GM18508 (cell line): ENCODE measurements around the gene CRACR2A.

Experiments used
- ATAC-seq: cut with Tn5 transposase; IDR thresholded peaks from one replicate; pipeline ENCODE4 v1.9.1; 2021; ENCODE audit warnings: moderate number of reproducible peaks; ENCODE audit not compliant: insufficient read depth, unreplicated experiment

The CRACR2A gene

DNA sequence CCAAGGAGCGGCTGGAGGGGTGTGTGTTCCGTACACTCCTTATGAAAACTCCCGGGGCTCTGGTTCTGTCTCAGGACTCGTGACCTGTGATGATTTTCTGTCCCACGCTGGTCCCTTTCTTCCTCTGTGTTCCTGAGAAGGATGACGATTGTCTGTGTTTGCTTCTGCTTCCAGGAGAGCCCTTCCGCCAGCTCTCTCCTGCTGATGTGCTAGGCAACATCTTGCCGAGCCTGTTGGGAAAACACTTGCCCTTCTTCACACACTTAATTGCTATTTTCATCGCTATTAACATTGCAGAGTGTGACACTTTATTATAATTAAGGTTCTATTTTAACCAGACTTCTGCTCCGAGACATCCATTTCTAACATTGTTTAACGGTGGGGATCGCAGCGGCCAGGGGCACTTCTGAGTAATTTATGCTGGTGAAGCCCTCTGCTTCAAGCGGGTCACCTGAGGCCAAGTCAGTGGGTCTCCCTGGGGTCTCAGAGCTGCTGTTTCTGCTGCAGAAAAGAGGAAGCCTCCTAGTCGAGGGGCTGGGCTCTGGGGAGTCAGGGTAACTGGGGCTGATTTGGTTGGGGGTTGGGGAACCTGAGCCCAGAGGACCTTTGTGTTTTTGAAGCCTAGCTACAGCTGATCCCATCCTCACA is 173.3 kb downstream of the CRACR2A start:
- no peak for ATAC-seq

GRCh38 chr12:3578557-3578956 is 174.4 kb downstream of the CRACR2A start:
- no peak for ATAC-seq

DNA sequence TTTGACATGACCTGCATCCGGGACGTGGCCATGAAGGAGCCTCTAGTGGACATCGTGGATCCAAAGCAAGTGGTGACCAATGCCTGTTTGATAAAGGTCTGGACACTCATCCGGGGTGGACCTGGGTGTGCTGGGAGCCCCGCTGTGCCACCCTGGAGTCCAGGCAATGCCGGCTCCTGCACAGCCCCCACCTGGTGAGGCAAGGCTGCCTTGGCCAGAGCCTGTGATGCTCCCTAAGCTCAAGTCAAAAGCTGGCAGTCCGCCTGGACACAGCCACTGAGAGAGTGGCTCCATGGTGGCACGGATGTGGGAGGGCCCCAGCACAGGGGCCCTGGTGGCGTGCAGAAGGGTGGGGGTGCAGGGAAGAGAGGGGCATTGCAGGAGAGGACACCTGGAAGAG is 176.0 kb downstream of the CRACR2A start:
- ATAC-seq = no peak

- ATAC-seq = no peak
These were observed 177.9 kb downstream of the CRACR2A start for GRCh38 chr12:3574986-3575385.

DNA sequence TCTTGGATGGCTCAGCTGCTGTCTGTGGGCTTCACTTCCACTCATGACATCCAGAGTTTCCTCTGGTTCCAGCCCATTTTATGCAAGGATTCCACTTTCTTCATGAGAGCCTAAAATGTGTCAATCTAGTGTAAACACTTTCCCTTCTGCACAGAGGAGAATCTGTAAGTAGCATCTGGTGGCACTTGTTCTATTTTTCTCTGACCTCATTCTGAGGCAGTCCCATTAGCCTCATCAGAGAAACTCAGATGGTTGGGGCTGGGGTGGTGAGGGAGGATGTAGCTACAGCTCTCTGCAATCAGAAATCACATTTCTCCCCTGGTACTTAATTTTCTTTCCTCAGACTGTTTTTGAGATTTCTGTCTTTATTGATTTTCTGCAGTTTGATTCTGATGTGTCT is 180.3 kb downstream of the CRACR2A start:
- ATAC-seq = no peak

DNA sequence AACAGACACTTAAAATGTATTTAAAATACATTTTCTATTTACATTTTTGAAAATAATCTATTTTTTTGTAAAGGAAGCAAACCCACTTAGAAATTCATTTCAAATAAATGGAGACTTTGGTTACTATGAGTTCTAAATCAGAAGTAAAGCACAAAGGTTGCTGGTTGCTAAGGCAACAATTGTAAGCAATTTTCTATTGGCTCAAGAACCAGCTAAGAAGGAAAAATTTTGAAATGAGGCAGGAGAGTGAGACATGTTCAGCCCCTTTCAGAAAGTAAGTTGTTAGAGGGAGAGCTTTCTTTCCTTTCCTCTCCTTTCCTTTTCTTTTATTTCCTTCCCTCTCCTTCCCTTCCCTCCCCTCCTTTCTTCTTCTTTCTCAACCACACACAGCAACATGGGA is 181.2 kb downstream of the CRACR2A start:
- ATAC-seq = no peak

GRCh38 chr12:3571323-3571722 is 181.6 kb downstream of the CRACR2A start:
- ATAC-seq = no peak

- ATAC-seq = no peak
These were observed 184.2 kb downstream of the CRACR2A start for GRCh38 chr12:3568695-3569094.

DNA sequence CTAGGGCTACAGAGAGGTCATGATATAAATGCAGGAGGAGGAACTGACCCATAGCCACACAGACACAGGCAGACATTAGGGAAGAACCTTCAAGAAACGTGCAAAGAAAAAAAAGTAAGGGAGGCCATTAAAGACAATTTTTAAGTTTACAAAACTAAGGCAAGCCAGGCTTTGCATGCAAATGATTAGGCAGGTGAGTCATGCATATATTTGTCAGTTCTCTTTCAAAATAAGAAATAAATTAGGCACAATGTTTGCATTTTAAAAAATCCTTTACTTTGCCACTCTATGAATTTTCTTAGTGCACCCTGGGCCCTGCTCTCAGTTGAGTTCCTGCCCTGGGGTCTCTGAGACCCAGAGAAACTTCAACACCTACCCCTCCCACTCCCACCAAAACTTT is 186.9 kb downstream of the CRACR2A start:
- no peak for ATAC-seq
